OCI-LY3 (cell line): ENCODE data around the gene PDE7B.

Source experiments
- EZH2phosphoT487 ChIP-seq: fragments of 200-600 bp; shearing (Covaris generic); IDR thresholded peaks from 2 replicates; pipeline ENCODE4 v1.6.1; 2018; ENCODE audit warnings: antibody characterized with exemption, mixed run types, low read depth
- TF ChIP-seq, protein P1 (sequence below): fragments of 200-600, 300-600 bp; sonication (generic); IDR thresholded peaks from 2 replicates; pipeline ENCODE4 v1.5.1; 2014; ENCODE audit warnings: antibody characterized with exemption, low read length, low read depth

DNA sequence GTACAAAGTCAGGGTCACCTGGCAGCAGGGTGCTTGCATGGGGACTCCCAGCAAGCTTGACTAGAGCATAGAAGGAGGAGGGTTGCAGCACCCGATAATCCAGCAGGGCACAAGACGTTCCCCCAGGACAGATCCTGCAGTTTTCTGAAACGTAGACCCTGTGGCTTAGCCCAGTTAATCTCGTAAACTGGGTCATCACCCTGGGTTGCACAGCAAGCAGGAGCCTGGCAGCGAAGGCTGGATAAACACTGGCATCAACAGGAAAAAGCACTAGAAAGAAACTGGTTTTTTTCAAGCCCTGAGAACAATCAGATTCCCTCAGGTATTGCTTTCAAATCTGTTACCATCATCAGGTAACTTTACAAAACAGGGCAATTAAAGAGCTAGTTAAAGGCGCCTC is 92.6 kb downstream of the PDE7B start:
- TF ChIP-seq, protein P1, sequence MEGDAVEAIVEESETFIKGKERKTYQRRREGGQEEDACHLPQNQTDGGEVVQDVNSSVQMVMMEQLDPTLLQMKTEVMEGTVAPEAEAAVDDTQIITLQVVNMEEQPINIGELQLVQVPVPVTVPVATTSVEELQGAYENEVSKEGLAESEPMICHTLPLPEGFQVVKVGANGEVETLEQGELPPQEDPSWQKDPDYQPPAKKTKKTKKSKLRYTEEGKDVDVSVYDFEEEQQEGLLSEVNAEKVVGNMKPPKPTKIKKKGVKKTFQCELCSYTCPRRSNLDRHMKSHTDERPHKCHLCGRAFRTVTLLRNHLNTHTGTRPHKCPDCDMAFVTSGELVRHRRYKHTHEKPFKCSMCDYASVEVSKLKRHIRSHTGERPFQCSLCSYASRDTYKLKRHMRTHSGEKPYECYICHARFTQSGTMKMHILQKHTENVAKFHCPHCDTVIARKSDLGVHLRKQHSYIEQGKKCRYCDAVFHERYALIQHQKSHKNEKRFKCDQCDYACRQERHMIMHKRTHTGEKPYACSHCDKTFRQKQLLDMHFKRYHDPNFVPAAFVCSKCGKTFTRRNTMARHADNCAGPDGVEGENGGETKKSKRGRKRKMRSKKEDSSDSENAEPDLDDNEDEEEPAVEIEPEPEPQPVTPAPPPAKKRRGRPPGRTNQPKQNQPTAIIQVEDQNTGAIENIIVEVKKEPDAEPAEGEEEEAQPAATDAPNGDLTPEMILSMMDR: no peak
- no peak for TF ChIP-seq EZH2phosphoT487
